Fibroblast of lung (primary cell): ENCODE results near the gene DLGAP3.

Experiments
- CTCF ChIP-seq, 2 donors: IDR thresholded peaks in 1 of 2; conservative IDR thresholded peaks in 1 of 2; 1 replicate in 1 of 2; 2 replicates in 1 of 2; pipeline ENCODE4 v1.5.1; 2011 to 2012; ENCODE audit warnings: low read length in 2 of 2, control low read depth in 1 of 2, inconsistent platforms in 1 of 2, low read depth in 1 of 2, mild to moderate bottlenecking in 1 of 2
- EZH2 ChIP-seq: IDR thresholded peaks from 2 replicates; pipeline ENCODE4 v1.5.1; 2012; ENCODE audit warnings: low read length, control low read depth, mild to moderate bottlenecking; ENCODE audit errors: missing control alignments

- TF ChIP-seq CTCF (conservative IDR thresholded peaks at IDR 0.05 in 1 of 2, IDR thresholded peaks at IDR 0.05 in 1 of 2; ENCODE audit: low read depth in 1 of 2, low read length in 2 of 2) (no peak), EZH2 (no peak)
Observed at GRCh38 chr1:34827341-34827941, 102.0 kb downstream of the DLGAP3 start.
